Gastroesophageal sphincter (tissue), 3 donors: ENCODE measurements around the gene PGAM1.

Experiments
- POLR2A ChIP-seq, 2 donors: fragments of 450-650 bp; IDR thresholded peaks; one replicate each; pipeline ENCODE4 v1.6.1; 2017; ENCODE audit warnings: antibody characterized with exemption in 2 of 2, mild to moderate bottlenecking in 2 of 2, moderate library complexity in 1 of 2
- TF ChIP-seq, protein P1 (sequence below), 4 experiments: fragments of 200-600 bp in 2 of 4; fragments of 450-650 bp in 2 of 4; sonication (generic) in 1 of 4; IDR thresholded peaks; one replicate each; pipeline ENCODE4 v1.5.1; 2017 to 2019; ENCODE audit warnings: antibody characterized with exemption in 4 of 4, mild to moderate bottlenecking in 2 of 4, moderate library complexity in 2 of 4

DNA sequence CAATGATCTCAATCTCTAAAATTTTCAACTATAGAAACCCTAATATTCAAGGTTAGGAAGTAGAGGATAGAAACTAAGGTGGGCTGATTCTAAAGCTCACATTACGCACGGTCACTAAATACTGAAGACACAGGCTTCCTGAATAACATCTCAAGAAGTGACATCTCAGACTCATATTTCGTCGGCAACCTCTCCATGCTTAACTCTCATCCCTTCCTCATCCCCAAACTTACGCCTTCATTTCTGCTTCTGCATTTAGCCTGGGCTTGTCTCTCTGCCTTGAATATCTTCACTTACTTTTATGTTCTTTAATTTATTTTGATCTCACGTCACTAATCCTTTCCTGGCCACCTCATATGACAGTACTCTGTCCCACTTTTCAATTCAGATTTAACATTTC is 9.2 kb downstream of the PGAM1 start:
- TF ChIP-seq, protein P1, sequence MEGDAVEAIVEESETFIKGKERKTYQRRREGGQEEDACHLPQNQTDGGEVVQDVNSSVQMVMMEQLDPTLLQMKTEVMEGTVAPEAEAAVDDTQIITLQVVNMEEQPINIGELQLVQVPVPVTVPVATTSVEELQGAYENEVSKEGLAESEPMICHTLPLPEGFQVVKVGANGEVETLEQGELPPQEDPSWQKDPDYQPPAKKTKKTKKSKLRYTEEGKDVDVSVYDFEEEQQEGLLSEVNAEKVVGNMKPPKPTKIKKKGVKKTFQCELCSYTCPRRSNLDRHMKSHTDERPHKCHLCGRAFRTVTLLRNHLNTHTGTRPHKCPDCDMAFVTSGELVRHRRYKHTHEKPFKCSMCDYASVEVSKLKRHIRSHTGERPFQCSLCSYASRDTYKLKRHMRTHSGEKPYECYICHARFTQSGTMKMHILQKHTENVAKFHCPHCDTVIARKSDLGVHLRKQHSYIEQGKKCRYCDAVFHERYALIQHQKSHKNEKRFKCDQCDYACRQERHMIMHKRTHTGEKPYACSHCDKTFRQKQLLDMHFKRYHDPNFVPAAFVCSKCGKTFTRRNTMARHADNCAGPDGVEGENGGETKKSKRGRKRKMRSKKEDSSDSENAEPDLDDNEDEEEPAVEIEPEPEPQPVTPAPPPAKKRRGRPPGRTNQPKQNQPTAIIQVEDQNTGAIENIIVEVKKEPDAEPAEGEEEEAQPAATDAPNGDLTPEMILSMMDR (IDR thresholded peaks at IDR 0.05), result no peak
- no peak for TF ChIP-seq POLR2A (IDR thresholded peaks at IDR 0.05)
